Measurements from ENCODE around the gene EVC2.

GRCh38 chr4:5712517-5712916 is 4.2 kb upstream of the EVC2 start:
- TF ChIP-seq CTCF (IDR thresholded peaks at IDR 0.05) (no peak), POLR2A (IDR thresholded peaks at IDR 0.05) (no peak)
